Hematopoietic multipotent progenitor cell treated with erythropoietin and hydrocortisone succinate and interleukin-3 and kit ligand, for 4 days (in vitro differentiated cells): ENCODE measurements around the gene CTTNBP2NL.
A peak's percentile ranks its signal among the peaks of the same experiment; 100 is the strongest.
"Not testable (repeated sequence)": the region's sequence is repeated elsewhere in the genome, so short reads cannot be mapped to it uniquely, and the experiment has no call there.

Source experiments
- DNase-seq: peaks from one replicate; pipeline ENCODE4 v3.0.0-alpha.2; 2015

CTTNBP2NL gene

DNA sequence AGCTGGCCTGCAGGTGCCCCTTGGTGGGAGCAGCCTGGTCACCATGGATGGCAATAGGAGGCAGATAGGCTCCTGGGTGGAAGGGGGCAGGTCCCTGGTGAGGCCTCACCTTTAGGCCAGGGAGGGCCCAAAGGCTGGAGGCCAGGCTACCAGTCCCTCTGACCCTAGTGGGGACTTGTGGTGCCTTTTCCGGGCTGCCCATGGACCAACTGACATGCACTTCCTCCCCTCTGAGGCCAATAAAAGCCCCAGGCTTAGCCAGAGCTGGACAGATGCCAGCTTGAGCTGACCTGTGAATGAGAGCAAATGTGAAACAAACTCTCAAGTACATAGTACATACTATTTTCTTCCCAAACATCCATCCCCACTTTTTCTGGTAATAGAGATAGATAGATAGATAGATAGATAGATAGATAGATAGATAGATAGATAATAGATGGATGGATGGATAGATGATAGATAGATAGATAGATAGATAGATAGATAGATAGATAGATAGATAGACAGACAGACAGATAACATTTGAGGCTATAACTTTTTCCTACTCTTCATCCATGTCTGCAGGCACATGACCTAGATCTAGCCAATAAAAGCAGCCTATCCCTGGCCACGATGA, 9.2 kb upstream of the CTTNBP2NL start:
- DNase-seq = no peak

DNA sequence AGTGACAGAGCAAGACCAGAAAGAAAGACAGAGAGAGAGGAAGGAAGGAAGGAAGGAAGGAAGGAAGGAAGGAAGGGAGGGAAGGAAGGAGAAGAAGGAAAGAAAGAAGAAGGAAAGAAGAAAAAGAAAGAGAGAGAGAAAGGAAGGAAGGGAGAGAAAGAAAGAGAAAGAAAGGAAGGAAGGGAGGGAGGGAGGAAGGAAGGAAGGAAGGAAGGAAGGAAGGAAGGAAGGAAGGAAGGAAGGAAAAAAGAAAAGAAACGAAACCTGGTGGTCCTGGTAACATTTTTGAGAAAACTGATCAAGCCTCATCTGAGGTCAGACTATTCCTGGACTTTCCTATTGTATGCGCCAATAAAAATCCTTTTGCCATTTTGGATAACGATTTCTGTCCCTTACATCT, 8.2 kb upstream of the CTTNBP2NL start:
- no peak for DNase-seq

DNA sequence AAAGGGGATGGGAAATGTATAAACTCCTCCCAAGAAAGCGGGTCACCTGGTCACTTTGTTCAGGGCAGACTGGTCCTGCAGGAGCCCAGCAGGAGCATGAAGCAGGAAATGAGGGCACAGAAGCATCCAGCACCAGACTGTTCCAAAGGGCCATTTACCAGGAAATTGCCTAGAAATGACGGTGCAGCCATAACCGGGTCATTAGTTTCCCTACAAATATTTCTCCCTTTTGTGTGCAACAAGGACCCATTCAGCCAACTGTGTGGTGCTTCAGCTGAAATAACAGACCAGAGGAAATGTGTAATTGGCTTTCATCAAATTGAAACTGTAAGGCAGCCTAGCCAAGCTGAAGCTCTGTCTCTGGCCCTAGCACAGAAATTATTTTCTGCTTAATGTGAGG, 7.6 kb upstream of the CTTNBP2NL start:
- no peak for DNase-seq

DNA sequence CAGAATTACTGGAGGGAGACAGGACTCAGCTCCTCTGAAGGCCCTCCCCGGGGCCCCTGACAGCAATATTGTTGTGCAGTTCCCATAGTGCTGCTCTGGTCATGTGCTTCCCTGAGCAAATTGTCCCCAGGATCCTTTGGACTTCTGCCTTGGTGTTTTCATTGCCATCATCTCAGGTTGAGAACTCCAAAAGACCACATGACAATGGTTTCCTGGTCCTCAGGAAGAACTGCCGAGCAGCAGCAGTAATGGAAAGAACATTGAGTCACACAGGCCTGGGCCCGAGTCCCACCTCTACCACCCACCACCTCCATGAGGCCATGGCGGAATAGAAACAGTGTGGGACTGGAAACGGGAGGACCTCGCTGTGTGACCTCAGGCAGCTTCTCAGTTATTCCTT, 6.3 kb upstream of the CTTNBP2NL start:
- DNase-seq = no peak

DNA sequence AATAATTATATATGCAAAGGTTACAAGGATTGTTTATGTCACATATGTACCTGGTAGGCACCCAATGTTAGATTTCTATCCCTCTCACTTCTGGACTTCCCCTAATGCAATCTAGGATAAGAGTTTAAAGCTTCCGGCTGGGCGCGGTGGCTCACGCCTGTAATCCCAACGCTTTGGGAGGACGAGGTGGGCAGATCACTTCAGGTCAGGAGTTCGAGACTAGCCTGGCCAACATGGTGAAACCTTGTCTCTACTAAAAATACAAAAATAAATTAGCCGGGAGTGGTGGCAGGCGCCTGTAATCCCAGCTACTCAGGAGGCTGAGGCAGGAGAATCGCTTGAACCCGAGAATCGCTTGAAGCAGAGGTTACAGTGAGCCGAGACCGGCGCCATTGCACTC, 5.7 kb upstream of the CTTNBP2NL start:
- DNase-seq = not testable (repeated sequence)

DNA sequence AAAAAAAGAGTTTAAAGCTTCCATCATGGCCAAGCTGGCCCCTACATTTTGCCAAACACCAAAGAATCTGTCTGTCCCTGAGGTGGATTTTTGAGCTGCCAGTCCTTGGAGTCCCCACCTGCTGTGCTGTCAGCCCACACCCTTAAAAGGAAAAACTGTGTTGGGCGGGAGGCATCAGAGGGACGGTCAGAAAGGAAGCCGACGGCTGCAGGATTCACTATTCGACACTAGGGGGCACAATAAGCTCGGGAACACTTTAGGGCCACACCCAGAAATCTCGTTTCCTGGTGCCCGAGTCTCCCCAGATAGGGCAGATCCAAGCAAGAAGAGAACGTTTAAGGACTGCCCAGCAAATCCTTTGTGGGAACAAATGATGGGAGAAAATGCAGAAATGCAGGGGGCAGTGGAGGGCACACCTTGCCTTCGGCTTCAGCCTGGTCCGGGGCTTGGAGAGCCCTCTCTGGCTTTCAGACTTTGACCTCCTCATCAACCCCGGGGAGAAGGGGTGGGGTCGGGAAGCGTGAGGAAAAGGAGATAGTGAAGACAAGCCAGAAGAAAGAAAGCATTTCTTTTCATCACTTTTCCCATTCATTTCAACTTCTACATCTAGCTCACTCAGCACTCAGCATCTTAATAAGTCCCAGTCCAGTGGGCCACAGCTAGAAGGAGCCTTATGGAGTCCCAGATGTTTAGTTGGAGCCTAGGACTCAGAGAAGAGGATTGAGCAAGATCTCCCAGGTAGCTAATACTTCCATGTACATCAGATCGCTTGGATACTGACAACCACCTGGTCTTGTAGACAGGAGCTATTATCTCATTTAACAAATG, 5.0 kb upstream of the CTTNBP2NL start:
- DNase-seq = peak; percentile 95

DNA sequence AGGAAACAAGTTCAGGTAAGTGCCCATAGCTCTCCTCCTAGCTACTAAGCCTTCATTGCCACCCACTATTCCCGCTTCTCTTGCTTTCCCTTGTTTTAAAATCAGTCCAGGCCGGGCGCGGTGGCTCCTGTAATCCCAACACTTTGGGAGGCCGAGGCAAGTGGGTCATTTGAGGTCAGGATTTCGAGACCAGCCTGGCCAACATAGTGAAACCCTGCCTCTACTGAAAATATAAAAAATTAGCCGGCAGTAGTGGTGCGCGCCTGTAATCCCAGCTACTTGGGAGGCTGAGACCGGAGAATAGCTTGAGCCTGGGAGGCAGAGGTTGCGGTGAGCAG, 4.4 kb upstream of the CTTNBP2NL start:
- DNase-seq = no peak

DNA sequence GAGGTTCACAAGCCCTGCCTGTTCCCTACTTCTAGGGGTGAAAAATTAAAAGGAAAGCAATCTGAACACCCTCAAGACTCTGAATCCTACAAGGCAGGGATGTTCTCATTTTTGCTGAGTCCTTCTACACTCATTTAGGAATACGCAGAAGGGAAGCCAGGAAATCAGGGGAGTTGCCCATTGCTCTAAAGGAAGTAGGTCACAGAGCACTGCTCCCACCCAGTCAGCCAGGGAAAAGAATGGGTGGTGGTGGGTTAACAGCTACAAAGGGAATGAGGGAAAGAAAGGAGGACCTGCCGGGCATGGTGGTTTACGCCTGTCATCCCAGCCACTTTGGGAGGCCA, 2.4 kb upstream of the CTTNBP2NL start:
- no peak for DNase-seq

DNA sequence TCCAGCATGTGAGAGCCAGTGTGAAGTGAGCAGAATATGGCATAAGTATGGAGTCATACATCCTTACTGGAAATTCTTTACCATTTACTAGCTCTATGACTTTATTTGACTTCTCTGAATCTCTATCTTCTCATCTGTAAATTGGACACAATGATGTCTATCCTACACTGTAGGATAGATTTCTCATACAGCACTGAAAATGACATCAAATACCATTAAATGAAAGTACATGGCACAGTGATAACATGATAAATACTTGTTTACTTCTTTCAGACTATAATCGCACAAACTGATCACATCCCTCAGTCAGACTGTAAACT, 1.3 kb upstream of the CTTNBP2NL start:
- DNase-seq = no peak

DNA sequence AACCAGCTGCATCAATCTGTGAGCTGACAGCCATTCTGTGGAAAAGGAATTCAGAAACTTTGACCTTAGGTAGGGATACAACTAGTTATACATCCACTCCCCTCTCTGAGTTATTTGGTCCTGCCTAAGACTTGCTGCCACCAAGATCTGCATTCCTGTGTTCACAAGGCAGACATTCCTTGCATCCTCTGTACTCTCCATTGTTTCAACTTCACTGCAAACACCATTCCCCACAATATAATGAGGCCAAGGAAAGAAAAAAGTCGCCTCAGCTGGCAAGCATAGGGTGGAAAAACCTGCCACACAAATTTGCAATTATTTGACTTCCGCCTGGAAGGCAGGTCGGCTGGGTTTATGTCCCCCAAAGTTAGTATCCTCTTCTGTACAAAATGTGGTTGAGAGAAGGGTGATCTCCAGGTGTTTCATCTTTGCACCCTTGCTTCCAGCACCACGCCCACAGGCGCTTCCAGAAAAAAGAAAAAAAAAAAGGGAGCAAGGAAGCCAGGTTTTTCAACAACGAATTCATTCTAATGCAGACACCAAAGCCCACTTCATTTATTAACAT, 676 bp upstream of the CTTNBP2NL start:
- no peak for DNase-seq

DNA sequence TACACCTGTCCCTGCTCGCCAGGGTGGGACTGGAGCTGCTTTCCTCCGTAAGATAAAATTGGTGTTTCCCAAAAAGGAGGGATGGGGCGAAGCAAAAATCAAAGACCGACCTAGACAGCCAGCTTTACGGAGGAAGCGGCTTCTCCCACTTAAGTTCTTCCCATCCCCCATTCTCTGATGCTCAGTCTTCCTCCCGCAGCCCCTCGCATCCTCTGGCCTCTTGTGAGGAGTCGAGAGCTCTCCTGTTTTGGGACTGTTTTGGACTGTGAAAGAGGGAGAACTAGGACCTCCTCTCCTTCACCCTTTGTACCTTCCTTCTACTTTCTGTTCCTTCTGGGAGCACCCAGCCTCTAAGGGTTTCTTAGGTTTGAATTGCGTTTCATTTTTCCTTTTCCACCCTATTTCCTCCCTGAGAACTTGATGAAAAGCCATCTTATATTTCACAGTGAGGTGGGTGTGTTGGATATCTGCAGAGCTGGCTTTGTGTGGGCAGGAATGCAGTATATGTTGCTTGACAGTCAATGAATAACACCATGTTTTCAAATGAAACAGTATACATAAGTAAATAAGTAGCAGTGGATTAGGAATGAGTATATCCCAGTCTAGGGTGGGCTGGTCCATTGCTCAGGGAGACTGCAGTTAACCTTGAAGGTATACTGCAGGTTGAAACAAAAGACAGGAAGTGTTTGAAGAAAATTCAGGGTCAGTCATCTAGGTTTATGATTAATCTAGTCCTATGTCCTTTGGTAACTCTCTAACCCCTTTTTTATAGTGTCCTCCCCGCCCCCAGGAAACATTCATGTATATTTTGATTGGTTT, 848 bp downstream of the CTTNBP2NL start:
- no peak for DNase-seq

DNA sequence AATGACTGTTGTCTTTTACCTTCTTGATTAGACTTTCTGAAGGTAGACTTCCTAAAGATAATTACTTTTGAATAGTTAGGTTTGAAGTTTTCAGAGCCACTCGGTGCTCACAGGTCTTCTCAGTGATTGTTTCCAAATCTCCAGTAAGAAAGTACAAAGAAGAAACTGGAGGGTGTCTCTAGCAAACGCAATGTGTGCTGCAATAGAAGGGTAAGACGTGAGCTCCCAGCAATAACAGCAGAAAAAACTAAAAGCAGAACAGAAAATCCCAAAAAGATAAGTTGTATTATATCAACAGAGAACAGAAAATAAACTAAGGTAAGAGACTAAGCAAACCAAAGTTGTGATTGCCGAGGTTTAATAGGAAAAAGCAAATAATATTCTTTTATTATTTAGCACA, 1.8 kb downstream of the CTTNBP2NL start:
- DNase-seq = no peak

DNA sequence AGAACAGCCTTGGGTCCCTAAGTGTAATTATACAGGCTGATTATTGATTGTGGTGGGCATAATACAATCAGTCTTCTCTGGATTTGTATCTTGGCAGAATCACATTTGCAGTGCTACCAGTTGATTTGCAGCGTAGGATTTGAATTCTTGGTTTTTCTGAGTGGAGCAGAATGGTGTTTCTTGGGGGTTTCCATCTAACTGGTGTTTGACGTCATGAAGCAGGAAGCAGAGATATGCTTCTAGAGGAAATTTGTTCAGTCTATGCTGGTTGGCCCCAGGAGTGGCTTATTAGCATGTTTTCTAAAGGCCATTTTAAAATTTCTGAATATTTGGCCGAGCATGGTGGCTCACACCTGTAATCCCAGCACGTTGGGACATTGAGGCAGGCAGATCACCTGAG, 3.4 kb downstream of the CTTNBP2NL start:
- no peak for DNase-seq

DNA sequence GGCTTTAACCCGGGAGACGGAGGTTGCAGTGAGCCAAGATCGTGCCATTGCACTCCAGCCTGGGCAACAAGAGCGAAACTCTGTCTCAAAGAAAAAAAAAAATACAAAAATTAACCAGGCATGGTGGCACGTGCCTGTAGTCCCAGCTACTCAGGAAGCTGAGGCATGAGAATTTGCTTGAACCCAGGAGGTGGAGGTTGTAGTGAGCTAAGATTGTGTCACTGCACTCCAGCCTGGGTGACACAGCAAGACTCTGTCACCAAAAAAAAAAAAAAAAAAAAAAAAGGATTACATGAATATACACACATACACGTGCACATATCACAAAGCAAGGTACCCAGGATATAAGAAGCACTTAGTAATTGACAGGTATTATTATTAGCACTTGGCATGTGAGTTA, 4.7 kb downstream of the CTTNBP2NL start:
- DNase-seq = not testable (repeated sequence)

DNA sequence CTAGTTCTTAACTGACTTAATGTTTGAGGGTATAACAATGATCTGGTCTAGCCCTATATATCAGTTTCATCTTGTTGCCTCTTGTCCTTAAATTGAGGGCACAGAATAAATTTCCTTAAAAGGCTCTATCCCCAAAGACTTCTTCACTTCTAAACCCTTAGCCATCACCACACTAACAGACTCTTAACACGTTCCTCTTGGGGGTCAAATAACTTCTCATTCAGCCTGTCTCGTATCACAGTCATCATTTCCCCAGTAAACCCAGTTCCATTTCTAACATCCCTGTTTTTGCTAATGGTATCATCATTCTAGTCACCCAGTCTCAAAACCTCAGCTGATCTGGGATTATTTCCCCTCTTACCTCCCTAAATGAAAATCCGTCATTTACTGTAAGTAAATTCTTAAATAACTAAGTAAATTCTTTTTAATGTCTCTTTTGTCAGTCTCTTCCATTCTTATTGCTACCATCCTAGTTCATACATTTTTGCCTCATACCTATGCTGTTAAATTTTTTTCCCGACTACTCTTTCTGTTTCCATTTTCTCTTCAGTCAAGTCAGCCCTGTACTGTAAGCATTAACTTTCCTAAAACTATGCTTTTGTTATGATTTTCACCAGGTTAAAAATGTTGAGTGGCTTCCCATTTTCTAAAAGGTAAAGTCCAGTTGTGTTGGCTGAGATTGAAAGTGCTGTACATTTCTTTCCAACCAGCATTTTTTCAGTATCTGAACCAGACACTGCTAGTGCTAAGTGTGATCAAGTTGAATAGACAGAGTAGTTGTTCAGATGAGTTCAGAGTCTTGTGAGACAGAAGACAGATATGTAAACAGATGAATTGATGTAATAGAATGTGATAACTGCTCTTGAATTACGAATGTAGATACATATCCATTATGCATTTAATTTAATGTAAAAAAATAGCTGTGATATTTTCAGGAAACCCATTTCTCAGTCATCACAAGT, 6.9 kb downstream of the CTTNBP2NL start:
- no peak for DNase-seq

DNA sequence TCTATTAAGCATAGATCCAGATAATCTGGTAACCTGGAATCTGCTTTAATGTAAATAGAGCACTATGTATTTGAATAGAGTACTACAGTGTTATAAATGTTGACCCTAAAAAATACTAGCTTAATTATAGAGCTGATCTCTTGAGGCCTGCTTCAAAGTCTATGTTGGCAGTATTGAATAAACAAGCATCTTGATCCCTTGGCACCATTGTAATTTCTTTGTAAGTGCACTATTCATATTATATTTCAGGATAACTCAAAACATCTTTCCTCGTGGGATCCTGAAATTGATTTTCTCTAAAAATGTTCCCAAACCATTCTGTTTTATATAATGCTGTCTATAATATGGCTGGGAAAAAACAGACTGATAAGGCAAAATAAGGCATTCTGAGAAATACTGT, 10.8 kb downstream of the CTTNBP2NL start:
- DNase-seq = no peak

DNA sequence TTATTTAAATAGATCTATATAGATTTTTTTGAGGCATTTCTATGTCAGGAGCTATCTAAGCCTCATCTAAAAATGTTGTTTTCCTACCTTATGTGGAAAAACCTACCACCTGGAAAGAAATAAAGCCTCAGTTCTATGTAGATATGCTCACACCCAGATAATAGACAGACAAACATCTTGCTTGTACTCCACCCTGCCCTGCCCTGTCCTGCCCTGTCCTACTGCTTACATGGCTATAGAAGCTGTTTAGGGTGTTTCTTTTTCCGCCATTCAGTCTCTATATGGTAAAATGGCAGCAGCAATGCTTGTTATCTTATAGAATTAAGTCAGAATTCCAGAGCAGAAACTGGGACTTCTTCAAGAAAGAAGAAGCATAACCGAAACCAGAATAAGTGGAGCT, 13.4 kb downstream of the CTTNBP2NL start:
- DNase-seq = no peak

DNA sequence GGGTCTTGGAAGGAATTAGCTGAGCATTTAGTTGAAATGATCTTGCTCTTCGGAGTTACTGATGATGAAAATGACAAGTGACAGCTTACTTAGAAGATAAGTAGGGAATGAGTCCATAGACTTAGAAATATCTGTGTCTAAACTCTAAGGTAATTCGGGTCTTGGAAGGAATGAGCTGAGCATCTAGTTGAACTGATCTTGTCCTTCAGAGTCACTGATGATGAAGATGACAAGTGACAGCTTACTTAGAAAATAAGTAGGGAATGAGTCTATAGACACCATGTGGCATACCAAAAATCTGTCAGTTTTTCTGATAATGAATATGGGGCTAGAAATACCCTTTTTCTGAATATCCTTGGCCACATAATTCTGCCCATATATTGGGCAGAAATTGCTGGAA, 14.7 kb downstream of the CTTNBP2NL start:
- DNase-seq = no peak

DNA sequence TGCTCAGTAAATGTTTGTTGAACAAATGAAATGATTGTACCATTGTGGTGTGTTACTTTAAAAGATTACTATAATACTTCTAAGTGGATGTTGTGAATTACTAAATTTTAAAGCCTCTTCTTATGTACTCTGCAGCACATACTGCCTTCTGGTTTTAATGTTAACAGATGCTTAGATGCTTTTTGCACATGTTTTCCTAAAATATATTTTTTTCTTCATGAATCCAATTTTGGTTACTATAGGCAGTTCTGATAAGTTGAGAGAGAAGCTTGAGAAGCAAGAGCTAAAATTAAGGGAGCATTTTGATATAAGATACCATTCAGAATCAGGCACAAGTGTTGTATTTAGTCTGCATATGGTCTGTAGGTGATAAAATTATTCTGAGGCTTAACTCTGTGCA, 21.3 kb downstream of the CTTNBP2NL start:
- no peak for DNase-seq

DNA sequence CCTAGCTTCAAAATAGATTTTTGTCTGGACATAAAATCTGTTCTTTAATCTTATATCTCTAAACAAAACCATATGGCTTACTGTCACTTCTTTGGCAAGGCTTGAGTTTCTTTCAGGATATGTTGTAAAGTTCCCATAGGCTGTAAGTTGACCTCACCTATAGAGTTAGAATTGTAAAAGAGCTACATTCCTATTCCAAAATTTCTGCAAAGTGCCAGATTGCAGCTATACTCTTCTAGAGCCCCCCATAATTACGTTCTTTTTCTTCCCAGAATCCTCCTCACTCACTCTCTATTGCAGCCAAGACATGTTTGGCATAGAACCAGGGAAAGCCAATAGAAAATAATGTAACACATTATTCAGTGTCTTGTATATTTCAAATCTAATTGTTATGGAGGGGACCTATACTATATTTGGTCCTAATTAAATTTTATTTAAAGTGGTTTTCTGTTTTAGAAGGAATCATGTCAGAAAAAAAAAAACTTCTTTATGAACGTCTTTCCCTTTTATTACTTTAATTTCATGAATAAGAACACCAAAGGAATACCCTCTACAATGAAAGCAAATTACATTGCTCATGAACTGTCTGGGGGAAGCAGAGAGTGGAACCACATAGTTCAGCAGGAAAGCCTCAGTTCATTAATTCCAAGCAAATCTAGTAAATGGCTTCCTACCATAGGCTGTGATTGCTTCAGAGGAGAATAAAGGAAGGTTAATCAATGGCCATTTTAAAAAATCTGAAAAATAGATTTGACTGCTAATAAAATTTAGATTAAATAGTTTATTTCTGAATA, 22.3 kb downstream of the CTTNBP2NL start:
- DNase-seq = no peak

DNA sequence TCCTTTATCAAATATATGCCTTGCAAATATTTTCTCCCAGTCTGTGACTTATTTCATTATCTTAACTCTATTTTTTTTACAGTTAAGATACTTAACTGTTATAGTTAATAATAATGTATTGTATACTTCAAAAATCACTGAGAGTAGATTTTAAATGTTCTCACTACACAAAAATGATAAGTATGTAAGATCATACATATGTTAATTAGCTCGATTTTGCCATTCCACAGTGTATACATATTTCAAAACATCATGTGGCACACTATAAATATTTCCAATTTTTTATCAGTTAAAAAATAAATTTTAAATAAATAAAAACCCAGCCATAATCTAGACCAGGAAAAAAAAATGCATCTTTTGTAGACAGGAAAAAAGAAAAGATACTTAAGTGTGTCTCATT, 27.2 kb downstream of the CTTNBP2NL start:
- no peak for DNase-seq

DNA sequence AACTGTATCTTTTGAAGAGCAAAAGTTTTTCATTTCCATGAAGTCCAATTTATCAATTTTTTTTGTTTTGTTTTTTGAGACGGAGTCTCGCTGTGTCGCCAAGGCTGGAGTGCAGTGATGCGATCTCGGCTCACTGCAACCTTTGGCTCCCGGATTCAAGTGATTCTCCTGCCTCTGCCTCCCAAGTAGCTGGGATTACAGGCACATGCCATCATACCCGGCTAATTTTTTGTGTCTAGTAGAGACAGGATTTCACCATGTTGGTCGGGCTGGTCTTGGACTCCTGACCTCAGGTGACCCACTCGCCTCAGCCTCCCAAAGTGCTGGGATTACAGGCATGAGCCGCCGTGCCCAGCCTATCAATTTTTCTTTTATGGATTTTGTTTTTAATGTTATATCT, 27.7 kb downstream of the CTTNBP2NL start:
- not testable (repeated sequence) for DNase-seq
